Effector memory CD4-positive, alpha-beta T cell (primary cell): ENCODE results near the gene CYP26A1.

Experiments used
- DNase-seq, 3 donors: peaks; one replicate each; pipeline ENCODE4 v3.0.0-alpha.2; 2020
- H3K27ac ChIP-seq: 2 replicates; pipeline ENCODE4 v1.7.0; 2013; ENCODE audit warnings: mild to moderate bottlenecking, low read length, moderate library complexity; ENCODE audit not compliant: insufficient read depth, poor library complexity, severe bottlenecking
- H3K27me3 ChIP-seq: replicated peaks from 2 replicates; pipeline ENCODE4 v1.7.0; 2013; ENCODE audit warnings: mild to moderate bottlenecking, low read length; ENCODE audit not compliant: insufficient read depth, control insufficient read depth, poor library complexity, severe bottlenecking
- H3K36me3 ChIP-seq: 2 replicates; pipeline ENCODE4 v1.7.0; 2013; ENCODE audit warnings: mild to moderate bottlenecking, low read length, moderate library complexity; ENCODE audit not compliant: control insufficient read depth, insufficient read depth
- H3K4me1 ChIP-seq: 2 replicates; pipeline ENCODE4 v1.7.0; 2013; ENCODE audit warnings: low read length, mild to moderate bottlenecking; ENCODE audit not compliant: control insufficient read depth, insufficient read depth, poor library complexity, severe bottlenecking
- H3K4me3 ChIP-seq: 2 replicates; pipeline ENCODE4 v1.7.0; 2013; ENCODE audit warnings: low read length, low read depth, mild to moderate bottlenecking; ENCODE audit not compliant: insufficient read depth, poor library complexity, severe bottlenecking
- H3K9me3 ChIP-seq: 2 replicates; pipeline ENCODE4 v1.7.0; 2013; ENCODE audit warnings: mild to moderate bottlenecking, low read length, moderate library complexity; ENCODE audit not compliant: control insufficient read depth

The CYP26A1 gene

GRCh38 chr10:93064874-93065660, 8.6 kb upstream of the CYP26A1 start:
- Histone ChIP-seq H3K4me3 (no peak overlapping the region), H3K27me3 (peaks cover 6% of the 10 kb centered on the region), H3K27ac (no peak overlapping the region), H3K4me1 (peaks cover 22% of the 10 kb centered on the region), H3K9me3 (no peaks in the 10 kb centered on the region), H3K36me3 (no peaks in the 10 kb centered on the region)
- no peak for DNase-seq

- peaks cover 14% of the 10 kb centered on the region for H3K27me3 ChIP-seq
Observed at GRCh38 chr10:93065675-93066543, 7.8 kb upstream of the CYP26A1 start.

GRCh38 chr10:93066544-93066913, 7.2 kb upstream of the CYP26A1 start:
- Histone ChIP-seq H3K36me3 (no peaks in the 10 kb centered on the region), H3K4me1 (peaks cover 17% of the 10 kb centered on the region), H3K9me3 (no peaks in the 10 kb centered on the region), H3K27ac (no peak overlapping the region), H3K27me3 (peaks cover 17% of the 10 kb centered on the region), H3K4me3 (no peak overlapping the region)
- DNase-seq = no peak

More at GRCh38 chr10:93065675-93066543, 7.8 kb upstream of the CYP26A1 start:
- Histone ChIP-seq H3K4me1 (peaks cover 22% of the 10 kb centered on the region), H3K9me3 (no peaks in the 10 kb centered on the region), H3K4me3 (no peak overlapping the region), H3K36me3 (no peaks in the 10 kb centered on the region), H3K27ac (no peak overlapping the region)
- DNase-seq = no peak

- Histone ChIP-seq H3K4me3 (no peak overlapping the region), H3K36me3 (no peaks in the 10 kb centered on the region), H3K9me3 (no peaks in the 10 kb centered on the region), H3K27ac (no peak overlapping the region), H3K4me1 (peaks cover 17% of the 10 kb centered on the region), H3K27me3 (peaks cover 17% of the 10 kb centered on the region)
- DNase-seq = no peak
Observed at GRCh38 chr10:93067443-93068365, 6.0 kb upstream of the CYP26A1 start.

GRCh38 chr10:93068411-93069244, 5.1 kb upstream of the CYP26A1 start:
- Histone ChIP-seq H3K27ac (no peak overlapping the region), H3K27me3 (peaks cover 22% of the 10 kb centered on the region), H3K4me1 (peaks cover 24% of the 10 kb centered on the region), H3K36me3 (no peaks in the 10 kb centered on the region), H3K4me3 (no peak overlapping the region), H3K9me3 (no peaks in the 10 kb centered on the region)
- no peak for DNase-seq

- H3K27me3 ChIP-seq = peaks cover 28% of the 10 kb centered on the region
- DNase-seq = no peak
Observed at GRCh38 chr10:93069245-93069561, 4.5 kb upstream of the CYP26A1 start.

GRCh38 chr10:93070378-93071176, 3.1 kb upstream of the CYP26A1 start:
- Histone ChIP-seq H3K36me3 (no peaks in the 10 kb centered on the region), H3K4me1 (peaks cover 39% of the 10 kb centered on the region), H3K27ac (no peak overlapping the region), H3K27me3 (peaks cover 36% of the 10 kb centered on the region), H3K9me3 (no peaks in the 10 kb centered on the region), H3K4me3 (no peak overlapping the region)
- no peak for DNase-seq

More at GRCh38 chr10:93069245-93069561, 4.5 kb upstream of the CYP26A1 start:
- Histone ChIP-seq H3K9me3 (no peaks in the 10 kb centered on the region), H3K36me3 (no peaks in the 10 kb centered on the region), H3K4me1 (peaks cover 29% of the 10 kb centered on the region), H3K4me3 (no peak overlapping the region), H3K27ac (no peak overlapping the region)

GRCh38 chr10:93071177-93071472, 2.6 kb upstream of the CYP26A1 start:
- Histone ChIP-seq H3K27me3 (peaks cover 36% of the 10 kb centered on the region), H3K4me1 (peaks cover 39% of the 10 kb centered on the region), H3K36me3 (no peaks in the 10 kb centered on the region), H3K27ac (no peak overlapping the region), H3K4me3 (no peak overlapping the region), H3K9me3 (no peaks in the 10 kb centered on the region)
- DNase-seq = no peak
